Prostate gland (tissue), 2 donors: Measurements from ENCODE around the gene ETS2.

ENCODE experiments used
- CTCF ChIP-seq, 4 experiments: fragments of 200-600 bp in 2 of 4; fragments of 450-650 bp in 2 of 4; sonication (generic) in 2 of 4; IDR thresholded peaks; 1 replicate in 3 of 4; 2 replicates in 1 of 4; pipeline ENCODE4 v1.5.1; 2016 to 2019; ENCODE audit warnings: antibody characterized with exemption in 4 of 4, mild to moderate bottlenecking in 2 of 4, moderate library complexity in 2 of 4
- POLR2A ChIP-seq: fragments of 450-650 bp; IDR thresholded peaks from one replicate; pipeline ENCODE4 v1.6.1; 2016; ENCODE audit warnings: antibody characterized with exemption, mild to moderate bottlenecking

GRCh38 chr21:38858026-38858811, 52.5 kb downstream of the ETS2 start:
- TF ChIP-seq CTCF (IDR thresholded peaks at IDR 0.05) (no peak), POLR2A (no peak)
